ENCODE data around the gene LZTR1. TPM values are rescaled to one million over a fixed set of nuclear protein-coding genes. Genes with fewer than 3 reads are reported as not detected.

Gene LZTR1
- total and polyA plus RNA-seq, 2 experiments from 2014 or later, result 29.7 to 80.1 TPM

DNA sequence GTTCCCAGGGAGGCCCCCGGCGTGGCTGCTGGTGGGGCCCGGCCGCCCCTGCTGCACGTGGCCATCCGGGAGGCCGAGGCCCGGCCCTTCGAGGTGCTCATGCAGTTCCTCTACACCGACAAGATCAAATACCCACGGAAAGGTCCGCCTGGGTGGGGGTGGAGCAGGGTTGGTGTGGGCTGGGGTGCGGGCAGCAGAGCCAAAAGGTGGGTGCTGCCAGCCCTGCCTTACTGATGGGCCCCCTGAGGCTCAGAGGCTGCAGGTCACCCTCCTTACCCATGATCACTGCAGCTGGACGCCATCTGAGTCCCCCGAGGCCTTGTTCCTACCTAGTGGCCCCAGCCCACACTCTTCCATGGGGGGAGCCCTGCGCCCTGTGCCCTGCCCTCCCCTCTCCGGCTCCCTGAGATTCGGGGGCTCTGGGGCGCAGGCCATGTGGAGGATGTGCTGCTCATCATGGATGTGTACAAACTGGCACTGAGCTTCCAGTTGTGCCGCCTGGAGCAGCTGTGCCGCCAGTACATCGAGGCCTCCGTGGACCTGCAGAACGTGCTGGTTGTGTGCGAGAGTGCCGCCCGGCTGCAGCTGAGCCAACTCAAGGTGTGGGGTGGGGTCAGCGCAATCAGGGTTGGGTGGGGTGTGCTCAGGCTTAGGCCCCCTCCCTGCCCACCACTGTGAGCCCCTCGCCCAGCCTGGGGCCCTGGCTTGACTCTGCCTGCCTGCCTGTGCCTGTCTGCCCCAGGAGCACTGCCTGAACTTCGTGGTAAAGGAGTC, 12.2 kb downstream of the LZTR1 start:
- Histone ChIP-seq H3K4me2 (ENCODE audit: unreplicated experiment) (no peak overlapping the region), H3K9me2 (ENCODE audit: insufficient read depth) (no peaks in the 10 kb centered on the region), H4K20me1 (ENCODE audit: insufficient read depth) (no peaks in the 10 kb centered on the region), H3F3A (ENCODE audit: insufficient read depth) (peaks cover 5% of the 10 kb centered on the region; the same call in 1 of the 2 replicates), H3K27ac (no peak overlapping the region), H2AFZ (no peak overlapping the region), H3K27me3 (replicated peaks; ENCODE audit: insufficient read depth) (no peaks in the 10 kb centered on the region), H3K9me3 (ENCODE audit: low read depth) (no peaks in the 10 kb centered on the region), H3K79me2 (ENCODE audit: insufficient read depth) (0 out of 2 replicates have a peak, but pooled peaks cover 3% of the 10 kb centered on the region), H3K9ac (no peak overlapping the region), H3K4me3 (no peak overlapping the region), H3K4me1 (ENCODE audit: insufficient read depth) (no peaks in the 10 kb centered on the region), H3K36me3 (ENCODE audit: low read depth) (no peaks in the 10 kb centered on the region; the same call in 1 of the 2 replicates)
- WGBS, 2 experiments (ENCODE audit: low coverage in 1 of 2, low lambda C conversion rate in 2 of 2, missing lambda C conversion rate in 2 of 2), result 89 to 92% methylated on average over 28 of the region's 30 CpGs
- TF ChIP-seq EZH2phosphoT487 (IDR thresholded peaks at IDR 0.05; ENCODE audit: insufficient read depth, low read depth) (no peak), EZH2 (IDR thresholded peaks at IDR 0.05; ENCODE audit: insufficient read depth, poor library complexity, severe bottlenecking) (no peak)
- DNase-seq, result no peak
- in situ Hi-C loops (cut with MboI), result no loop called here

- in situ Hi-C loops (cut with MboI), result no loop called here
- Histone ChIP-seq H3K36me3 (ENCODE audit: low read depth) (no peaks in the 10 kb centered on the region; the same call in 1 of the 2 replicates), H3K27me3 (replicated peaks; ENCODE audit: insufficient read depth) (no peaks in the 10 kb centered on the region)
Measured at GRCh38 chr22:20994902-20995241, 12.8 kb downstream of the LZTR1 start.

DNA sequence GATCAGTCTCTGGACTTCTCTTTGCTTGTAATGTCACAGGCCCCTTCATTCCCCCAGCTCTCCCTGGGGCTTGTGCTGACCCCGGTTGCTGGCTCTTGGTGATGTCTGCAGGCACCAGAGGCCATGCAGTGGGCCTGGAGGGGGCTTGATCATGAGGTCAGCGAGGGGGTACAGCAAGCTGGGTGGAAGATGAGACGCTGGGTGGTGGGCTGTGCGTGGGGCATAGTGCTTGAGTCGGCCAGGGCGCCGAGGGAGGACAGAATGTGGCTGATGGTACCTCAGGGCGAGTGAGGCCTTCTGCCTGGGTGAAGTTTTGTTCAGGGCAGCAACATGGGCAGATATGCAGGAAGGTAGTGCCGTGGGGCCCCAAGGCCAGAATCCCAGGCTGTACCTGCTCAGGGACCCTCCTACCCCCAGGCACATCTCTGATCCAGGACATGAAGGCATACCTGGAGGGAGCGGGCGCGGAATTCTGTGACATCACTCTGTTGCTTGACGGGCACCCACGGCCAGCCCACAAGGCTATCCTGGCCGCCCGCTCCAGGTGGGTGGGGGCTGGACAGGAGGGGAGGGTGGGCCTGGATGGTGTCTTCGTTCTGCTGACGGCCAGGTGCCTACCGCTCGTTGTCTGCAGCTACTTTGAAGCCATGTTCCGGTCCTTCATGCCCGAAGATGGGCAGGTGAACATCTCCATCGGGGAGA, 13.4 kb downstream of the LZTR1 start:
- WGBS, 2 experiments (ENCODE audit: low coverage in 1 of 2, low lambda C conversion rate in 2 of 2, missing lambda C conversion rate in 2 of 2), result 92 to 95% methylated on average over 18 to 23 of the region's 23 CpGs
- Histone ChIP-seq H3K79me2 (ENCODE audit: insufficient read depth) (peaks cover 14% of the 10 kb centered on the region), H3K27ac (no peak overlapping the region), H3K4me1 (ENCODE audit: insufficient read depth) (peaks cover 5% of the 10 kb centered on the region; the same call in 1 of the 2 replicates), H4K20me1 (ENCODE audit: insufficient read depth) (no peaks in the 10 kb centered on the region), H3K9me2 (ENCODE audit: insufficient read depth) (no peaks in the 10 kb centered on the region), H2AFZ (no peak overlapping the region), H3K4me3 (no peak overlapping the region), H3K27me3 (replicated peaks; ENCODE audit: insufficient read depth) (no peaks in the 10 kb centered on the region), H3K9me3 (ENCODE audit: low read depth) (no peaks in the 10 kb centered on the region), H3K36me3 (ENCODE audit: low read depth) (no peaks in the 10 kb centered on the region; the same call in 1 of the 2 replicates), H3K9ac (no peak overlapping the region), H3K4me2 (ENCODE audit: unreplicated experiment) (no peak overlapping the region), H3F3A (ENCODE audit: insufficient read depth) (peaks cover 5% of the 10 kb centered on the region; the same call in 1 of the 2 replicates)
- DNase-seq, result no peak
- no peak for TF ChIP-seq EZH2phosphoT487 (IDR thresholded peaks at IDR 0.05; ENCODE audit: insufficient read depth, low read depth)
- no peak for TF ChIP-seq EZH2 (IDR thresholded peaks at IDR 0.05; ENCODE audit: insufficient read depth, poor library complexity, severe bottlenecking)
- in situ Hi-C loops (cut with MboI), result no loop called here

More at GRCh38 chr22:20994902-20995241, 12.8 kb downstream of the LZTR1 start:
- Histone ChIP-seq H2AFZ (no peak overlapping the region), H3K79me2 (ENCODE audit: insufficient read depth) (peaks cover 8% of the 10 kb centered on the region), H3K9me2 (ENCODE audit: insufficient read depth) (no peaks in the 10 kb centered on the region), H3K9me3 (ENCODE audit: low read depth) (no peaks in the 10 kb centered on the region), H3K4me2 (ENCODE audit: unreplicated experiment) (no peak overlapping the region), H3K4me1 (ENCODE audit: insufficient read depth) (no peaks in the 10 kb centered on the region), H3K4me3 (no peak overlapping the region), H4K20me1 (ENCODE audit: insufficient read depth) (no peaks in the 10 kb centered on the region), H3K9ac (no peak overlapping the region), H3K27ac (no peak overlapping the region), H3F3A (ENCODE audit: insufficient read depth) (peaks cover 5% of the 10 kb centered on the region; the same call in 1 of the 2 replicates)
- TF ChIP-seq EZH2 (IDR thresholded peaks at IDR 0.05; ENCODE audit: insufficient read depth, poor library complexity, severe bottlenecking) (no peak), EZH2phosphoT487 (IDR thresholded peaks at IDR 0.05; ENCODE audit: insufficient read depth, low read depth) (no peak)
- 80 to 87% methylated on average over 4 to 9 of the region's 10 CpGs for WGBS, 2 experiments (ENCODE audit: low coverage in 1 of 2, low lambda C conversion rate in 2 of 2, missing lambda C conversion rate in 2 of 2)
- no peak for DNase-seq

DNA sequence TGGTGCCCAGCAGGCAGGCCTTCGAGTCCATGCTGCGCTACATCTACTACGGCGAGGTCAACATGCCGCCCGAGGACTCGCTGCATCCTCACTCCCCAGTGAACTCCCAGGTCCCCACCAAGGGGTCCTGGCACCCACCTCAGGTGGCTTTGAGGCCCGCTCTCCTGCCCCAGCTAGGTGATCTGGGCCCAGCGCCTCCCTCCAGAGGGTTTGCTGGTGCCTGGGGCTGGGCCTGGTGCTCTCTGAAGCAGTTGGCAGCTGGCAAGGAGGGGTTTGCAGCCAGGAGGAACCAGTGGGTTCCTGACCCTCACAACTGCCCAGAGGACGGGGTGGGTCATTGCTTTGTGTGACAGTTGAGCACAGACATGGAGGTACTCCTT, 13.9 kb downstream of the LZTR1 start:
- Histone ChIP-seq H4K20me1 (ENCODE audit: insufficient read depth) (no peaks in the 10 kb centered on the region), H3K36me3 (ENCODE audit: low read depth) (no peaks in the 10 kb centered on the region), H3K9me3 (ENCODE audit: low read depth) (no peaks in the 10 kb centered on the region), H3K27ac (no peak overlapping the region), H3K4me3 (no peak overlapping the region), H3F3A (ENCODE audit: insufficient read depth) (peaks cover 5% of the 10 kb centered on the region; the same call in 1 of the 2 replicates), H3K27me3 (replicated peaks; ENCODE audit: insufficient read depth) (no peaks in the 10 kb centered on the region), H3K4me1 (ENCODE audit: insufficient read depth) (peaks cover 10% of the 10 kb centered on the region; the same call in 1 of the 2 replicates), H3K9me2 (ENCODE audit: insufficient read depth) (no peaks in the 10 kb centered on the region), H3K9ac (no peak overlapping the region), H2AFZ (no peak overlapping the region), H3K79me2 (ENCODE audit: insufficient read depth) (peaks cover 20% of the 10 kb centered on the region), H3K4me2 (ENCODE audit: unreplicated experiment) (no peak overlapping the region)
- no peak for DNase-seq
- WGBS, 2 experiments (ENCODE audit: low coverage in 1 of 2, low lambda C conversion rate in 2 of 2, missing lambda C conversion rate in 2 of 2), result 93 to 96% methylated on average over 10 of the region's 10 CpGs
- in situ Hi-C loops (cut with MboI), result no loop called here
- TF ChIP-seq EZH2phosphoT487 (IDR thresholded peaks at IDR 0.05; ENCODE audit: insufficient read depth, low read depth), result no peak
- no peak for TF ChIP-seq EZH2 (IDR thresholded peaks at IDR 0.05; ENCODE audit: insufficient read depth, poor library complexity, severe bottlenecking)

Measured in GM23248 (cell line).